Fibroblast of lung (primary cell): Measurements from ENCODE around the gene XNDC1N. TPM values are rescaled to one million over a fixed set of nuclear protein-coding genes. Genes with fewer than 3 reads are reported as not detected.
"Not testable (repeated sequence)": the region's sequence is repeated elsewhere in the genome, so short reads cannot be mapped to it uniquely, and the experiment has no call there.

Experiments
- DNase-seq, 2 donors: peaks; one replicate each; pipeline versions ENCODE4 v3.0.0 to v3.0.0-alpha.2; 2010; ENCODE audit warnings: low read depth in 2 of 2
- H2AFZ ChIP-seq: 2 replicates; pipeline ENCODE4 v1.5.1; 2012; ENCODE audit warnings: low read length, control low read depth, inconsistent platforms
- H3K27ac ChIP-seq: 2 replicates; pipeline ENCODE4 v1.5.1; 2011; ENCODE audit warnings: low read length, control low read depth; ENCODE audit not compliant: insufficient read depth
- H3K27me3 ChIP-seq: 2 replicates; pipeline ENCODE4 v1.5.1; 2011; ENCODE audit warnings: mild to moderate bottlenecking, low read length; ENCODE audit not compliant: control insufficient read depth, insufficient read depth
- H3K36me3 ChIP-seq: 2 replicates; pipeline ENCODE4 v1.5.1; 2011; ENCODE audit warnings: low read length; ENCODE audit not compliant: control insufficient read depth, insufficient read depth
- H3K4me1 ChIP-seq: 2 replicates; pipeline ENCODE4 v1.5.1; 2011; ENCODE audit warnings: low read length; ENCODE audit not compliant: control insufficient read depth, insufficient read depth; ENCODE audit errors: extremely low read depth
- H3K4me2 ChIP-seq: 2 replicates; pipeline ENCODE4 v1.5.1; 2011; ENCODE audit warnings: low read length, control low read depth; ENCODE audit not compliant: insufficient read depth; ENCODE audit errors: extremely low read depth
- H3K4me3 ChIP-seq, 4 experiments: fragments of 200-600 bp in 1 of 4; sonication (generic) in 1 of 4; replicated peaks in 1 of 4; 2 replicates each; pipeline ENCODE4 v1.5.1; 2011 to 2016; ENCODE audit warnings: low read length in 4 of 4, low read depth in 3 of 4, mild to moderate bottlenecking in 3 of 4, control low read depth in 2 of 4, inconsistent platforms in 1 of 4, mixed read lengths in 1 of 4; ENCODE audit not compliant: insufficient read depth in 1 of 4; ENCODE audit errors: control extremely low read depth in 1 of 4
- H3K79me2 ChIP-seq: 2 replicates; pipeline ENCODE4 v1.5.1; 2012; ENCODE audit warnings: mild to moderate bottlenecking, low read length, inconsistent platforms; ENCODE audit not compliant: control insufficient read depth, insufficient read depth
- H3K9ac ChIP-seq: 2 replicates; pipeline ENCODE4 v1.5.1; 2011; ENCODE audit warnings: mild to moderate bottlenecking, low read length, control low read depth; ENCODE audit not compliant: insufficient read depth
- H3K9me3 ChIP-seq: 2 replicates; pipeline ENCODE4 v1.5.1; 2012; ENCODE audit warnings: low read depth, low read length; ENCODE audit not compliant: control insufficient read depth, insufficient read depth
- H4K20me1 ChIP-seq: 2 replicates; pipeline ENCODE4 v1.5.1; 2011; ENCODE audit warnings: low read length; ENCODE audit not compliant: control insufficient read depth, insufficient read depth; ENCODE audit errors: extremely low read depth
- EZH2 ChIP-seq: IDR thresholded peaks from 2 replicates; pipeline ENCODE4 v1.5.1; 2012; ENCODE audit warnings: low read length, control low read depth, mild to moderate bottlenecking; ENCODE audit errors: missing control alignments
- polyA plus RNA-seq, 2 donors: library from polyadenylated mRNA; depleted of rRNA in 1 of 2; stranded (reverse) in 1 of 2; unstranded in 1 of 2; fragments of >200 nt; gene quantifications; 2 replicates each; pipeline ENCODE4 v1.2.1, GENCODE V29; 2011 to 2012; ENCODE audit warnings: missing spikeins in 1 of 2
- total RNA-seq: library from RNA; depleted of rRNA; stranded (reverse); fragments of >200 nt; gene quantifications from 2 replicates; pipeline ENCODE4 v1.2.1, GENCODE V29; 2014
- TF ChIP-seq, protein P1 (sequence below), 2 donors: IDR thresholded peaks in 1 of 2; conservative IDR thresholded peaks in 1 of 2; 1 replicate in 1 of 2; 2 replicates in 1 of 2; pipeline ENCODE4 v1.5.1; 2011 to 2012; ENCODE audit warnings: low read length in 2 of 2, control low read depth in 1 of 2, inconsistent platforms in 1 of 2, low read depth in 1 of 2, mild to moderate bottlenecking in 1 of 2

Gene XNDC1N
- total and polyA plus RNA-seq, 2 donors (not counting 1 experiment from before 2014, with no cell fraction given): 3.5 to 5.1 TPM

GRCh38 chr11:71913756-71914526, 14.5 kb downstream of the XNDC1N start:
- Histone ChIP-seq H3K4me1 (no peaks in the 10 kb centered on the region), H3K27ac (no peak overlapping the region), H3K36me3 (no peaks in the 10 kb centered on the region), H4K20me1 (no peaks in the 10 kb centered on the region), H3K9ac (no peak overlapping the region), H2AFZ (no peak overlapping the region), H3K79me2 (no peaks in the 10 kb centered on the region), H3K27me3 (no peaks in the 10 kb centered on the region), H3K9me3 (no peaks in the 10 kb centered on the region), H3K4me2 (no peak overlapping the region), H3K4me3 (no peak overlapping the region)
- no peak for TF ChIP-seq EZH2
- TF ChIP-seq, protein P1, sequence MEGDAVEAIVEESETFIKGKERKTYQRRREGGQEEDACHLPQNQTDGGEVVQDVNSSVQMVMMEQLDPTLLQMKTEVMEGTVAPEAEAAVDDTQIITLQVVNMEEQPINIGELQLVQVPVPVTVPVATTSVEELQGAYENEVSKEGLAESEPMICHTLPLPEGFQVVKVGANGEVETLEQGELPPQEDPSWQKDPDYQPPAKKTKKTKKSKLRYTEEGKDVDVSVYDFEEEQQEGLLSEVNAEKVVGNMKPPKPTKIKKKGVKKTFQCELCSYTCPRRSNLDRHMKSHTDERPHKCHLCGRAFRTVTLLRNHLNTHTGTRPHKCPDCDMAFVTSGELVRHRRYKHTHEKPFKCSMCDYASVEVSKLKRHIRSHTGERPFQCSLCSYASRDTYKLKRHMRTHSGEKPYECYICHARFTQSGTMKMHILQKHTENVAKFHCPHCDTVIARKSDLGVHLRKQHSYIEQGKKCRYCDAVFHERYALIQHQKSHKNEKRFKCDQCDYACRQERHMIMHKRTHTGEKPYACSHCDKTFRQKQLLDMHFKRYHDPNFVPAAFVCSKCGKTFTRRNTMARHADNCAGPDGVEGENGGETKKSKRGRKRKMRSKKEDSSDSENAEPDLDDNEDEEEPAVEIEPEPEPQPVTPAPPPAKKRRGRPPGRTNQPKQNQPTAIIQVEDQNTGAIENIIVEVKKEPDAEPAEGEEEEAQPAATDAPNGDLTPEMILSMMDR (conservative IDR thresholded peaks at IDR 0.05 in 1 of 2, IDR thresholded peaks at IDR 0.05 in 1 of 2; ENCODE audit: low read depth in 1 of 2, low read length in 2 of 2): no peak
- peak; percentile 24 to 38 for DNase-seq

- not testable (repeated sequence) for H4K20me1 ChIP-seq, H3K9ac ChIP-seq, H3K79me2 ChIP-seq, H3K9me3 ChIP-seq, DNase-seq, H3K27ac ChIP-seq, H3K4me2 ChIP-seq, H3K36me3 ChIP-seq, H3K27me3 ChIP-seq, H3K4me3 ChIP-seq, H3K4me1 ChIP-seq, H2AFZ ChIP-seq
Observed at GRCh38 chr11:71911986-71912340, 16.4 kb downstream of the XNDC1N start.

- H3K9ac ChIP-seq: not testable (repeated sequence)
Observed at GRCh38 chr11:71911321-71911985, 16.9 kb downstream of the XNDC1N start.

GRCh38 chr11:71910775-71911174, 17.6 kb downstream of the XNDC1N start:
- H3K4me3 ChIP-seq, H3K4me2 ChIP-seq, H3K36me3 ChIP-seq, H3K4me1 ChIP-seq, H3K9me3 ChIP-seq, H2AFZ ChIP-seq, H3K79me2 ChIP-seq, DNase-seq, H3K27ac ChIP-seq, H4K20me1 ChIP-seq, H3K9ac ChIP-seq, H3K27me3 ChIP-seq: not testable (repeated sequence)

More at GRCh38 chr11:71911321-71911985, 16.9 kb downstream of the XNDC1N start:
- not testable (repeated sequence) for H2AFZ ChIP-seq, H3K4me3 ChIP-seq, H3K4me2 ChIP-seq, DNase-seq, H3K27me3 ChIP-seq, H3K27ac ChIP-seq, H3K79me2 ChIP-seq, H4K20me1 ChIP-seq, H3K36me3 ChIP-seq, H3K4me1 ChIP-seq, H3K9me3 ChIP-seq
